Measurements from ENCODE around the gene GIMAP5.

GRCh38 chr7:150728609-150729008 lies 8.6 kb upstream of the GIMAP5 start:
- TF ChIP-seq, protein P1, sequence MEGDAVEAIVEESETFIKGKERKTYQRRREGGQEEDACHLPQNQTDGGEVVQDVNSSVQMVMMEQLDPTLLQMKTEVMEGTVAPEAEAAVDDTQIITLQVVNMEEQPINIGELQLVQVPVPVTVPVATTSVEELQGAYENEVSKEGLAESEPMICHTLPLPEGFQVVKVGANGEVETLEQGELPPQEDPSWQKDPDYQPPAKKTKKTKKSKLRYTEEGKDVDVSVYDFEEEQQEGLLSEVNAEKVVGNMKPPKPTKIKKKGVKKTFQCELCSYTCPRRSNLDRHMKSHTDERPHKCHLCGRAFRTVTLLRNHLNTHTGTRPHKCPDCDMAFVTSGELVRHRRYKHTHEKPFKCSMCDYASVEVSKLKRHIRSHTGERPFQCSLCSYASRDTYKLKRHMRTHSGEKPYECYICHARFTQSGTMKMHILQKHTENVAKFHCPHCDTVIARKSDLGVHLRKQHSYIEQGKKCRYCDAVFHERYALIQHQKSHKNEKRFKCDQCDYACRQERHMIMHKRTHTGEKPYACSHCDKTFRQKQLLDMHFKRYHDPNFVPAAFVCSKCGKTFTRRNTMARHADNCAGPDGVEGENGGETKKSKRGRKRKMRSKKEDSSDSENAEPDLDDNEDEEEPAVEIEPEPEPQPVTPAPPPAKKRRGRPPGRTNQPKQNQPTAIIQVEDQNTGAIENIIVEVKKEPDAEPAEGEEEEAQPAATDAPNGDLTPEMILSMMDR (IDR thresholded peaks at IDR 0.05; ENCODE audit: insufficient read depth, low read depth, low read length) = no peak
- no peak for TF ChIP-seq EZH2 (IDR thresholded peaks at IDR 0.05; ENCODE audit: insufficient read depth, low read length)
